PC-9 (cell line): ENCODE data around the gene PTGER2.

Experiments
- CTCF ChIP-seq: fragments of 200-600 bp; sonication (generic); conservative IDR thresholded peaks from 2 replicates; pipeline ENCODE4 v1.6.1; 2017; ENCODE audit warnings: mixed run types, antibody characterized with exemption, mild to moderate bottlenecking, moderate library complexity
- EZH2 ChIP-seq: fragments of 200-600 bp; sonication (generic); IDR thresholded peaks from 2 replicates; pipeline ENCODE4 v1.8.0; 2017; ENCODE audit warnings: antibody characterized with exemption, low read depth

DNA sequence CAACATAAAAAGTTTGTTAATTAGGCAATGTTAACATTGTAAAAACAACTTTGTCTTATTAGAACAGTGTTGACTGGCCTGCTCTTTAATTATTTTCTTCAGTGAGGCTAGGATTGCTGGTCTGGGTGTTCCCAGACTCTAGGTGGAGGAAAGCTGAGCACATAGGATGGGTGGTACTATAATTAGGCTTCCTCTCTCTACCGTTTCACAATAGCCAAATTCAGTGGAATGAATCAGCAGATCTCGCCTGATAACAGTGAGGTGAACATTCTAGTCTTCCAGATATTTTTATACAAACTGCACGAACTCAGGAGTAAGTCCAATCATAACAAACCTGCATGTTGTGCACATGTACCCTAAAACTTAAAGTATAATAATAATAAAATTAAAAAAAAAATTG, 34.7 kb upstream of the PTGER2 start:
- TF ChIP-seq CTCF, result no peak
- TF ChIP-seq EZH2, result no peak
